WTC11 (cell line): ENCODE data around the gene GAS2L1. TPM values are rescaled to one million over a fixed set of nuclear protein-coding genes. Genes with fewer than 3 reads are reported as not detected.

Experiments
- ATAC-seq: fragments of 200-7000 bp; cut with Tn5 transposase; 2 replicates; pipeline ENCODE4 v1.10.0; 2021; ENCODE audit warnings: mild to moderate bottlenecking, moderate library complexity
- CTCF ChIA-PET: fragments of 300-600 bp; sonication (Branson Sonifier 250); formaldehyde crosslinking; loops from one replicate; lab custom pipeline; 2021; ENCODE audit warnings: antibody characterized with exemption; lab: Charles Lee
- POLR2A ChIA-PET: fragments of 350-600 bp; sonication (Branson Sonifier 250); formaldehyde crosslinking; loops from one replicate; lab custom pipeline; 2021; ENCODE audit warnings: antibody characterized with exemption; lab: Charles Lee
- DNase-seq: peaks from one replicate; pipeline ENCODE4 v3.0.0; 2021; ENCODE audit warnings: low spot score
- H3K27ac Mint-ChIP-seq: 2 replicates; pipeline ENCODE4 v1.8.0; 2021; ENCODE audit warnings: mixed read lengths
- H3K27me3 Mint-ChIP-seq: 2 replicates; pipeline ENCODE4 v1.8.0; 2021; ENCODE audit warnings: low read depth, mild to moderate bottlenecking, moderate library complexity, mixed read lengths
- H3K36me3 Mint-ChIP-seq: 2 replicates; pipeline ENCODE4 v1.8.0; 2021; ENCODE audit warnings: mixed read lengths
- H3K4me1 Mint-ChIP-seq: 2 replicates; pipeline ENCODE4 v1.8.0; 2022; ENCODE audit warnings: mixed read lengths
- H3K4me3 Mint-ChIP-seq: 2 replicates; pipeline ENCODE4 v1.8.0; 2021; ENCODE audit warnings: mild to moderate bottlenecking, moderate library complexity, mixed read lengths
- H3K9me3 Mint-ChIP-seq: 2 replicates; pipeline ENCODE4 v1.8.0; 2021; ENCODE audit warnings: mixed read lengths
- E2F1 ChIP-seq: sonication (generic); formaldehyde crosslinking; IDR thresholded peaks from 2 replicates; pipeline ENCODE4 v1.8.0; 2022; ENCODE audit warnings: mild to moderate bottlenecking, missing genetic modification reagents
- EMX1 ChIP-seq: fragments of 250-450 bp; sonication (Bioruptor Pico); IDR thresholded peaks from 2 replicates; pipeline ENCODE4 v1.8.0; 2021; ENCODE audit warnings: mild to moderate bottlenecking
- ESRRA ChIP-seq: sonication (generic); formaldehyde crosslinking; IDR thresholded peaks from 2 replicates; pipeline ENCODE4 v1.8.1; 2022; ENCODE audit warnings: mild to moderate bottlenecking, missing genetic modification reagents, borderline replicate concordance
- FOXK1 ChIP-seq: sonication (generic); formaldehyde crosslinking; IDR thresholded peaks from 2 replicates; pipeline ENCODE4 v1.8.0; 2022; ENCODE audit warnings: mild to moderate bottlenecking, moderate library complexity, missing genetic modification reagents
- FOXP1 ChIP-seq: sonication (generic); formaldehyde crosslinking; IDR thresholded peaks from 2 replicates; pipeline ENCODE4 v1.8.0; 2022; ENCODE audit warnings: missing genetic modification reagents, mild to moderate bottlenecking, moderate library complexity, borderline replicate concordance
- FOXP4 ChIP-seq: sonication (generic); formaldehyde crosslinking; IDR thresholded peaks from 2 replicates; pipeline ENCODE4 v1.8.0; 2022; ENCODE audit warnings: mild to moderate bottlenecking, missing genetic modification reagents
- GABPB1 ChIP-seq: sonication (generic); formaldehyde crosslinking; IDR thresholded peaks from 2 replicates; pipeline ENCODE4 v1.8.1; 2023; ENCODE audit warnings: mild to moderate bottlenecking, missing genetic modification reagents
- IRF1 ChIP-seq: sonication (generic); formaldehyde crosslinking; IDR thresholded peaks from 2 replicates; pipeline ENCODE4 v1.8.0; 2023; ENCODE audit warnings: missing genetic modification reagents
- MXD4 ChIP-seq: fragments of 250-450 bp; sonication (Bioruptor Pico); IDR thresholded peaks from 2 replicates; pipeline ENCODE4 v1.8.0; 2021; ENCODE audit warnings: mild to moderate bottlenecking, moderate library complexity, borderline replicate concordance
- NFYB ChIP-seq: sonication (generic); formaldehyde crosslinking; conservative IDR thresholded peaks from 2 replicates; pipeline ENCODE4 v1.8.0; 2022; ENCODE audit warnings: low read depth, missing genetic modification reagents
- SP1 ChIP-seq: sonication (generic); formaldehyde crosslinking; conservative IDR thresholded peaks from 2 replicates; pipeline ENCODE4 v1.8.1; 2022; ENCODE audit warnings: missing genetic modification reagents
- TCF7 ChIP-seq: sonication (generic); formaldehyde crosslinking; IDR thresholded peaks from 2 replicates; pipeline ENCODE4 v1.8.0; 2022; ENCODE audit warnings: mild to moderate bottlenecking, low read depth, missing genetic modification reagents, moderate library complexity
- ZNF121 ChIP-seq: sonication (generic); formaldehyde crosslinking; IDR thresholded peaks from 2 replicates; pipeline ENCODE4 v1.8.0; 2023; ENCODE audit warnings: missing genetic modification reagents
- ZNF138 ChIP-seq: sonication (generic); formaldehyde crosslinking; conservative IDR thresholded peaks from 2 replicates; pipeline ENCODE4 v1.8.1; 2022; ENCODE audit warnings: mild to moderate bottlenecking, moderate library complexity, missing genetic modification reagents
- total RNA-seq: library from RNA; stranded (reverse); gene quantifications from 3 replicates; pipeline ENCODE4 v1.2.3, GENCODE V29; 2021
- TF ChIP-seq, protein P1 (sequence below): fragments of 200-600 bp; IDR thresholded peaks from 2 replicates; pipeline ENCODE4 v1.8.0; 2022; ENCODE audit warnings: antibody characterized with exemption
- TF ChIP-seq, protein P2 (sequence below): sonication (generic); formaldehyde crosslinking; IDR thresholded peaks from 2 replicates; pipeline ENCODE4 v1.8.1; 2022; ENCODE audit warnings: low read depth, missing genetic modification reagents, borderline replicate concordance
- TF ChIP-seq, protein P3 (sequence below): fragments of 250-450 bp; sonication (Bioruptor Pico); IDR thresholded peaks from 2 replicates; pipeline ENCODE4 v1.9.0; 2021; ENCODE audit warnings: mild to moderate bottlenecking, borderline replicate concordance
- TF ChIP-seq, protein P4 (sequence below): sonication (generic); formaldehyde crosslinking; IDR thresholded peaks from 2 replicates; pipeline ENCODE4 v1.8.0; 2022; ENCODE audit warnings: mild to moderate bottlenecking, missing genetic modification reagents
- TF ChIP-seq, protein P5 (sequence below): sonication (generic); formaldehyde crosslinking; conservative IDR thresholded peaks from 2 replicates; pipeline ENCODE4 v1.8.1; 2022; ENCODE audit warnings: mild to moderate bottlenecking, missing genetic modification reagents
- TF ChIP-seq, protein P6 (sequence below): sonication (generic); formaldehyde crosslinking; IDR thresholded peaks from 2 replicates; pipeline ENCODE4 v1.8.0; 2023; ENCODE audit warnings: missing genetic modification reagents, mild to moderate bottlenecking, borderline replicate concordance

Gene GAS2L1
- total RNA-seq, 1 experiment from 2014 or later = 19.9 TPM

DNA sequence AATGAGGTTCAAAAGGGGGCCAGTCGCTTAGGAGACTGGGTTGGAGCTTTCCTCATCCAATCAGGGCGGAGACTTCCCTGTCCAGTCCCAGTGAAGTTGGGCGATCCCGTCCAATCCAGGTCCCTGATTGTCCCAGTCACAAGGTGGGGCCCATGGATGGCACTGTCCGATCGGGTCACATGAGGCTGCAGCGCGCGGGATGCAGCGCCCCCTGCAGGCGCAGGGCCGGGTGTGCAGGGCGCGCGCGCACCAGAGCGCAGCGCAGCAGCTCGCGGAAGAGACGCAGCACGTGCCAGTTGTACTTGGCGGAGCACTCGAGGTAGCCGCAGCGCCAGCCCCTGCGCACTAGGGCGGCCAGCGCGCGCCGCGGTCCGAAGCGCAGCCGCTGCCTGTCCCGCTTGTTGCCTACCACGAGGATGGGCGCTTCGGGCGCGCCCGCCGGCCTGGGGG, 6.7 kb downstream of the GAS2L1 start:
- ChIA-PET POLR2A (no interaction called here), CTCF (interaction anchor here (0.5 to 3.3 kb wide), 33 partner anchors 9 to 437 kb away, joined by 3 to 52 read pairs (median 4); partner anchors contain the start of genes AP1B1, EWSR1 and RHBDD3)
- ATAC-seq (peak; percentile 73), DNase-seq (peak; percentile 79)
- H3K9me3 Mint-ChIP-seq = peaks cover 3% of the 10 kb centered on the region; the same call in 1 of the 2 replicates
- peaks cover 17% of the 10 kb centered on the region for H3K4me1 Mint-ChIP-seq
- H3K36me3 Mint-ChIP-seq = peaks cover 6% of the 10 kb centered on the region; the same call in 1 of the 2 replicates
- H3K27me3 Mint-ChIP-seq = peaks cover 55% of the 10 kb centered on the region
- H3K27ac Mint-ChIP-seq = no peak overlapping the region
- H3K4me3 Mint-ChIP-seq = no peak overlapping the region
- TF ChIP-seq, protein P1, sequence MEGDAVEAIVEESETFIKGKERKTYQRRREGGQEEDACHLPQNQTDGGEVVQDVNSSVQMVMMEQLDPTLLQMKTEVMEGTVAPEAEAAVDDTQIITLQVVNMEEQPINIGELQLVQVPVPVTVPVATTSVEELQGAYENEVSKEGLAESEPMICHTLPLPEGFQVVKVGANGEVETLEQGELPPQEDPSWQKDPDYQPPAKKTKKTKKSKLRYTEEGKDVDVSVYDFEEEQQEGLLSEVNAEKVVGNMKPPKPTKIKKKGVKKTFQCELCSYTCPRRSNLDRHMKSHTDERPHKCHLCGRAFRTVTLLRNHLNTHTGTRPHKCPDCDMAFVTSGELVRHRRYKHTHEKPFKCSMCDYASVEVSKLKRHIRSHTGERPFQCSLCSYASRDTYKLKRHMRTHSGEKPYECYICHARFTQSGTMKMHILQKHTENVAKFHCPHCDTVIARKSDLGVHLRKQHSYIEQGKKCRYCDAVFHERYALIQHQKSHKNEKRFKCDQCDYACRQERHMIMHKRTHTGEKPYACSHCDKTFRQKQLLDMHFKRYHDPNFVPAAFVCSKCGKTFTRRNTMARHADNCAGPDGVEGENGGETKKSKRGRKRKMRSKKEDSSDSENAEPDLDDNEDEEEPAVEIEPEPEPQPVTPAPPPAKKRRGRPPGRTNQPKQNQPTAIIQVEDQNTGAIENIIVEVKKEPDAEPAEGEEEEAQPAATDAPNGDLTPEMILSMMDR = peak; percentile 99
- peak; percentile 98 for TF ChIP-seq ZNF138 (CRISPR knock-in tag)
- no peak for TF ChIP-seq MXD4 (CRISPR knock-in tag)
- TF ChIP-seq GABPB1 (CRISPR knock-in tag) = no peak
- TF ChIP-seq, protein P2, sequence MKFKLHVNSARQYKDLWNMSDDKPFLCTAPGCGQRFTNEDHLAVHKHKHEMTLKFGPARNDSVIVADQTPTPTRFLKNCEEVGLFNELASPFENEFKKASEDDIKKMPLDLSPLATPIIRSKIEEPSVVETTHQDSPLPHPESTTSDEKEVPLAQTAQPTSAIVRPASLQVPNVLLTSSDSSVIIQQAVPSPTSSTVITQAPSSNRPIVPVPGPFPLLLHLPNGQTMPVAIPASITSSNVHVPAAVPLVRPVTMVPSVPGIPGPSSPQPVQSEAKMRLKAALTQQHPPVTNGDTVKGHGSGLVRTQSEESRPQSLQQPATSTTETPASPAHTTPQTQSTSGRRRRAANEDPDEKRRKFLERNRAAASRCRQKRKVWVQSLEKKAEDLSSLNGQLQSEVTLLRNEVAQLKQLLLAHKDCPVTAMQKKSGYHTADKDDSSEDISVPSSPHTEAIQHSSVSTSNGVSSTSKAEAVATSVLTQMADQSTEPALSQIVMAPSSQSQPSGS = peak; percentile 76; the same call in 1 of the 2 replicates
- TF ChIP-seq, protein P3, sequence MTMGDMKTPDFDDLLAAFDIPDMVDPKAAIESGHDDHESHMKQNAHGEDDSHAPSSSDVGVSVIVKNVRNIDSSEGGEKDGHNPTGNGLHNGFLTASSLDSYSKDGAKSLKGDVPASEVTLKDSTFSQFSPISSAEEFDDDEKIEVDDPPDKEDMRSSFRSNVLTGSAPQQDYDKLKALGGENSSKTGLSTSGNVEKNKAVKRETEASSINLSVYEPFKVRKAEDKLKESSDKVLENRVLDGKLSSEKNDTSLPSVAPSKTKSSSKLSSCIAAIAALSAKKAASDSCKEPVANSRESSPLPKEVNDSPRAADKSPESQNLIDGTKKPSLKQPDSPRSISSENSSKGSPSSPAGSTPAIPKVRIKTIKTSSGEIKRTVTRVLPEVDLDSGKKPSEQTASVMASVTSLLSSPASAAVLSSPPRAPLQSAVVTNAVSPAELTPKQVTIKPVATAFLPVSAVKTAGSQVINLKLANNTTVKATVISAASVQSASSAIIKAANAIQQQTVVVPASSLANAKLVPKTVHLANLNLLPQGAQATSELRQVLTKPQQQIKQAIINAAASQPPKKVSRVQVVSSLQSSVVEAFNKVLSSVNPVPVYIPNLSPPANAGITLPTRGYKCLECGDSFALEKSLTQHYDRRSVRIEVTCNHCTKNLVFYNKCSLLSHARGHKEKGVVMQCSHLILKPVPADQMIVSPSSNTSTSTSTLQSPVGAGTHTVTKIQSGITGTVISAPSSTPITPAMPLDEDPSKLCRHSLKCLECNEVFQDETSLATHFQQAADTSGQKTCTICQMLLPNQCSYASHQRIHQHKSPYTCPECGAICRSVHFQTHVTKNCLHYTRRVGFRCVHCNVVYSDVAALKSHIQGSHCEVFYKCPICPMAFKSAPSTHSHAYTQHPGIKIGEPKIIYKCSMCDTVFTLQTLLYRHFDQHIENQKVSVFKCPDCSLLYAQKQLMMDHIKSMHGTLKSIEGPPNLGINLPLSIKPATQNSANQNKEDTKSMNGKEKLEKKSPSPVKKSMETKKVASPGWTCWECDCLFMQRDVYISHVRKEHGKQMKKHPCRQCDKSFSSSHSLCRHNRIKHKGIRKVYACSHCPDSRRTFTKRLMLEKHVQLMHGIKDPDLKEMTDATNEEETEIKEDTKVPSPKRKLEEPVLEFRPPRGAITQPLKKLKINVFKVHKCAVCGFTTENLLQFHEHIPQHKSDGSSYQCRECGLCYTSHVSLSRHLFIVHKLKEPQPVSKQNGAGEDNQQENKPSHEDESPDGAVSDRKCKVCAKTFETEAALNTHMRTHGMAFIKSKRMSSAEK (CRISPR knock-in tag) = peak; percentile 54; the same call in 1 of the 2 replicates
- peak; percentile 98 for TF ChIP-seq ESRRA (CRISPR knock-in tag)
- peak; percentile 61 for TF ChIP-seq NFYB (CRISPR knock-in tag)
- peak; percentile 99 for TF ChIP-seq FOXP1 (CRISPR knock-in tag)
- TF ChIP-seq, protein P4, sequence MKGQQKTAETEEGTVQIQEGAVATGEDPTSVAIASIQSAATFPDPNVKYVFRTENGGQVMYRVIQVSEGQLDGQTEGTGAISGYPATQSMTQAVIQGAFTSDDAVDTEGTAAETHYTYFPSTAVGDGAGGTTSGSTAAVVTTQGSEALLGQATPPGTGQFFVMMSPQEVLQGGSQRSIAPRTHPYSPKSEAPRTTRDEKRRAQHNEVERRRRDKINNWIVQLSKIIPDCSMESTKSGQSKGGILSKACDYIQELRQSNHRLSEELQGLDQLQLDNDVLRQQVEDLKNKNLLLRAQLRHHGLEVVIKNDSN = peak; percentile 96
- TF ChIP-seq FOXP4 (CRISPR knock-in tag) = peak; percentile 99
- peak; percentile 97 for TF ChIP-seq IRF1
- peak; percentile 37 for TF ChIP-seq ZNF121 (CRISPR knock-in tag)
- TF ChIP-seq, protein P5, sequence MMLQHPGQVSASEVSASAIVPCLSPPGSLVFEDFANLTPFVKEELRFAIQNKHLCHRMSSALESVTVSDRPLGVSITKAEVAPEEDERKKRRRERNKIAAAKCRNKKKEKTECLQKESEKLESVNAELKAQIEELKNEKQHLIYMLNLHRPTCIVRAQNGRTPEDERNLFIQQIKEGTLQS (CRISPR knock-in tag) = peak; percentile 85
- peak; percentile 97 for TF ChIP-seq FOXK1
- TF ChIP-seq E2F1 = peak; percentile 99
- TF ChIP-seq, protein P6, sequence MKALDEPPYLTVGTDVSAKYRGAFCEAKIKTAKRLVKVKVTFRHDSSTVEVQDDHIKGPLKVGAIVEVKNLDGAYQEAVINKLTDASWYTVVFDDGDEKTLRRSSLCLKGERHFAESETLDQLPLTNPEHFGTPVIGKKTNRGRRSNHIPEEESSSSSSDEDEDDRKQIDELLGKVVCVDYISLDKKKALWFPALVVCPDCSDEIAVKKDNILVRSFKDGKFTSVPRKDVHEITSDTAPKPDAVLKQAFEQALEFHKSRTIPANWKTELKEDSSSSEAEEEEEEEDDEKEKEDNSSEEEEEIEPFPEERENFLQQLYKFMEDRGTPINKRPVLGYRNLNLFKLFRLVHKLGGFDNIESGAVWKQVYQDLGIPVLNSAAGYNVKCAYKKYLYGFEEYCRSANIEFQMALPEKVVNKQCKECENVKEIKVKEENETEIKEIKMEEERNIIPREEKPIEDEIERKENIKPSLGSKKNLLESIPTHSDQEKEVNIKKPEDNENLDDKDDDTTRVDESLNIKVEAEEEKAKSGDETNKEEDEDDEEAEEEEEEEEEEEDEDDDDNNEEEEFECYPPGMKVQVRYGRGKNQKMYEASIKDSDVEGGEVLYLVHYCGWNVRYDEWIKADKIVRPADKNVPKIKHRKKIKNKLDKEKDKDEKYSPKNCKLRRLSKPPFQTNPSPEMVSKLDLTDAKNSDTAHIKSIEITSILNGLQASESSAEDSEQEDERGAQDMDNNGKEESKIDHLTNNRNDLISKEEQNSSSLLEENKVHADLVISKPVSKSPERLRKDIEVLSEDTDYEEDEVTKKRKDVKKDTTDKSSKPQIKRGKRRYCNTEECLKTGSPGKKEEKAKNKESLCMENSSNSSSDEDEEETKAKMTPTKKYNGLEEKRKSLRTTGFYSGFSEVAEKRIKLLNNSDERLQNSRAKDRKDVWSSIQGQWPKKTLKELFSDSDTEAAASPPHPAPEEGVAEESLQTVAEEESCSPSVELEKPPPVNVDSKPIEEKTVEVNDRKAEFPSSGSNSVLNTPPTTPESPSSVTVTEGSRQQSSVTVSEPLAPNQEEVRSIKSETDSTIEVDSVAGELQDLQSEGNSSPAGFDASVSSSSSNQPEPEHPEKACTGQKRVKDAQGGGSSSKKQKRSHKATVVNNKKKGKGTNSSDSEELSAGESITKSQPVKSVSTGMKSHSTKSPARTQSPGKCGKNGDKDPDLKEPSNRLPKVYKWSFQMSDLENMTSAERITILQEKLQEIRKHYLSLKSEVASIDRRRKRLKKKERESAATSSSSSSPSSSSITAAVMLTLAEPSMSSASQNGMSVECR (CRISPR knock-in tag) = peak; percentile 99
- peak; percentile 90 for TF ChIP-seq TCF7
- TF ChIP-seq EMX1 (CRISPR knock-in tag) = no peak
- TF ChIP-seq SP1 = peak; percentile 75
